GM23338 (cell line): ENCODE measurements around the gene PHKB.

ENCODE experiments used
- CREB1 ChIP-seq: fragments of 250-450 bp; sonication (Bioruptor Pico); IDR thresholded peaks from 2 replicates; pipeline ENCODE4 v1.5.0; 2020; ENCODE audit warnings: low read depth, mild to moderate bottlenecking, moderate library complexity
- CTCF ChIP-seq, 2 experiments: fragments of 200-600 bp in 1 of 2; sonication (generic) in 1 of 2; conservative IDR thresholded peaks; 2 replicates each; pipeline versions ENCODE4 v1.5.1 to v1.6.1; 2016 to 2017; ENCODE audit warnings: antibody characterized with exemption in 2 of 2, low read depth in 2 of 2, mild to moderate bottlenecking in 2 of 2, moderate library complexity in 1 of 2
- EZH2 ChIP-seq: fragments of 200-600 bp; sonication (generic); IDR thresholded peaks from one replicate; pipeline ENCODE4 v1.8.0; 2017; ENCODE audit warnings: antibody characterized with exemption, mild to moderate bottlenecking, low read depth; ENCODE audit not compliant: unreplicated experiment
- EZH2phosphoT487 ChIP-seq: fragments of 200-600 bp; sonication (generic); IDR thresholded peaks from one replicate; pipeline ENCODE4 v1.8.1; 2018; ENCODE audit warnings: antibody characterized with exemption; ENCODE audit not compliant: unreplicated experiment
- JUNB ChIP-seq: IDR thresholded peaks from one replicate; pipeline ENCODE4 v1.6.1; 2016; ENCODE audit warnings: antibody characterized with exemption; ENCODE audit not compliant: unreplicated experiment
- POLR2AphosphoS5 ChIP-seq: IDR thresholded peaks from 2 replicates; pipeline ENCODE4 v1.6.1; 2016; ENCODE audit warnings: antibody characterized with exemption, low read depth
- REST ChIP-seq: IDR thresholded peaks from one replicate; pipeline ENCODE4 v1.6.1; 2018; ENCODE audit warnings: antibody characterized with exemption; ENCODE audit not compliant: unreplicated experiment
- STAT1 ChIP-seq: IDR thresholded peaks from one replicate; pipeline ENCODE4 v1.6.1; 2016; ENCODE audit warnings: antibody characterized with exemption; ENCODE audit not compliant: unreplicated experiment
- ZNF114 ChIP-seq: fragments of 250-450 bp; sonication (Bioruptor Pico); IDR thresholded peaks from 2 replicates; pipeline ENCODE4 v1.5.0; 2020; ENCODE audit warnings: mild to moderate bottlenecking, moderate library complexity
- ZNF331 ChIP-seq: fragments of 250-450 bp; sonication (Bioruptor Pico); IDR thresholded peaks from 2 replicates; pipeline ENCODE4 v1.5.0; 2020; ENCODE audit warnings: low read depth, mild to moderate bottlenecking, moderate library complexity
- ZNF462 ChIP-seq: fragments of 250-450 bp; sonication (Bioruptor Pico); IDR thresholded peaks from 2 replicates; pipeline ENCODE4 v1.5.0; 2020; ENCODE audit warnings: mild to moderate bottlenecking, moderate library complexity

GRCh38 chr16:47713225-47713595, 252.1 kb downstream of the PHKB start:
- TF ChIP-seq CTCF (conservative IDR thresholded peaks at IDR 0.05; ENCODE audit: low read depth in 2 of 2), result no peak
- TF ChIP-seq EZH2, result no peak
- TF ChIP-seq REST, result no peak
- TF ChIP-seq ZNF331 (CRISPR knock-in tag), result no peak
- TF ChIP-seq EZH2phosphoT487, result no peak
- no peak for TF ChIP-seq POLR2AphosphoS5
- no peak for TF ChIP-seq CREB1 (CRISPR knock-in tag)
- TF ChIP-seq JUNB, result no peak
- no peak for TF ChIP-seq ZNF462
- TF ChIP-seq ZNF114, result no peak
- no peak for TF ChIP-seq STAT1
